ENCODE data around the gene THAP10.

DNA sequence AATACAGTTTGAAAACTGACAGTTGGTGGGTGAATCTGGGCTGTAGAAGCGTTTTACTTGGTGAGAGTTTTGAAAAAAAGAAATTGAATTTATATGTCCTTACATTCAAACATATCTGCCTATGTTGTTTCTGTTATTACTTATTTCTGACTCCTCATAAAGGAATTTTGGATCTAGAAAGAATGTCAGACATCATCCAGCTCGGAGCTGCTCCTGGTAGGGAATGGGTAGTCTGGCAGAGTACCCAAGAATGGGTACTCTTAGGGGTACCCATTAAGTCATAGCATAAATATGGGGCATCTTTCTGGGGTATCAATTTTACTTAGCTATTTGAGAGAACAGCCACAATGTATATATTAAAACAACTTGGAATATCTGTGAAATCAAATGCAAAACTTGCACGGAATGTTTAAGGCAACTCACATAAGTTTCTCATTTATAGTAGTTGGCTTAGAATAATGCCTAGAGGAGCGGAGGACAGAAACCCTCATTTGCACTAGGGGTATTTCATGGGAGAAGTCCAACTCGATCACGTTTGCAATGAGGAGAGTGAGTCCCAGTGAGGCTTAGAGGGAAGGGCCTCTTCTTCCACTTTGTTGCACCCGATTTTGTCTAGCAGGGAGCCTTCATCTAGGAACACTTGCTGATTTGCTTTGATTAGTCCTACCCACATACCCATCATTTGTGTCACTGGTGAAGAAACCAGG lies 35.9 kb downstream of the THAP10 start:
- TF ChIP-seq, protein P1, sequence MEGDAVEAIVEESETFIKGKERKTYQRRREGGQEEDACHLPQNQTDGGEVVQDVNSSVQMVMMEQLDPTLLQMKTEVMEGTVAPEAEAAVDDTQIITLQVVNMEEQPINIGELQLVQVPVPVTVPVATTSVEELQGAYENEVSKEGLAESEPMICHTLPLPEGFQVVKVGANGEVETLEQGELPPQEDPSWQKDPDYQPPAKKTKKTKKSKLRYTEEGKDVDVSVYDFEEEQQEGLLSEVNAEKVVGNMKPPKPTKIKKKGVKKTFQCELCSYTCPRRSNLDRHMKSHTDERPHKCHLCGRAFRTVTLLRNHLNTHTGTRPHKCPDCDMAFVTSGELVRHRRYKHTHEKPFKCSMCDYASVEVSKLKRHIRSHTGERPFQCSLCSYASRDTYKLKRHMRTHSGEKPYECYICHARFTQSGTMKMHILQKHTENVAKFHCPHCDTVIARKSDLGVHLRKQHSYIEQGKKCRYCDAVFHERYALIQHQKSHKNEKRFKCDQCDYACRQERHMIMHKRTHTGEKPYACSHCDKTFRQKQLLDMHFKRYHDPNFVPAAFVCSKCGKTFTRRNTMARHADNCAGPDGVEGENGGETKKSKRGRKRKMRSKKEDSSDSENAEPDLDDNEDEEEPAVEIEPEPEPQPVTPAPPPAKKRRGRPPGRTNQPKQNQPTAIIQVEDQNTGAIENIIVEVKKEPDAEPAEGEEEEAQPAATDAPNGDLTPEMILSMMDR (IDR thresholded peaks at IDR 0.05; ENCODE audit: poor library complexity) = no peak
- no peak for TF ChIP-seq EZH2phosphoT487 (IDR thresholded peaks at IDR 0.05; ENCODE audit: low read depth, severe bottlenecking, unreplicated experiment)
